Activated B cell treated with CpG ODN at 0.5 μM for 24 hours (primary cell): Measurements from ENCODE around the gene ADAT3. TPM values are rescaled to one million over a fixed set of nuclear protein-coding genes. Genes with fewer than 3 reads are reported as not detected.

Experiments
- ATAC-seq: fragments of 200-7000 bp; cut with Tn5 transposase; one replicate; pipeline ENCODE4 v1.10.0; 2021; ENCODE audit warnings: low read depth, mild to moderate bottlenecking, moderate library complexity
- CTCF ChIA-PET: fragments of 350-600 bp; sonication (Branson Sonifier 250); formaldehyde crosslinking; loops from one replicate; lab custom pipeline; 2021; ENCODE audit warnings: antibody characterized with exemption; lab: Charles Lee
- POLR2A ChIA-PET: fragments of 350-600 bp; sonication (Branson Sonifier 250); formaldehyde crosslinking; loops from one replicate; lab custom pipeline; 2021; ENCODE audit warnings: antibody characterized with exemption; lab: Charles Lee
- DNase-seq: peaks from one replicate; pipeline ENCODE4 v3.0.0; 2022
- H3K27ac Mint-ChIP-seq: one replicate; pipeline ENCODE4 v1.8.0; 2020; ENCODE audit warnings: mixed read lengths
- H3K27me3 Mint-ChIP-seq: one replicate; pipeline ENCODE4 v1.8.0; 2021; ENCODE audit warnings: mixed read lengths
- H3K36me3 Mint-ChIP-seq: one replicate; pipeline ENCODE4 v1.8.0; 2021; ENCODE audit warnings: low read depth, mixed read lengths
- H3K4me1 Mint-ChIP-seq: one replicate; pipeline ENCODE4 v1.8.0; 2021; ENCODE audit warnings: mixed read lengths
- H3K4me3 Mint-ChIP-seq: one replicate; pipeline ENCODE4 v1.8.0; 2020; ENCODE audit warnings: mild to moderate bottlenecking, mixed read lengths
- H3K9me3 Mint-ChIP-seq: one replicate; pipeline ENCODE4 v1.8.0; 2020; ENCODE audit warnings: mixed read lengths
- intact Hi-C: fragments of 100-400 bp; cut with micrococcal nuclease; formaldehyde crosslinking; loops from one replicate; pipeline ENCODE4 v1.15.1; 2024
- total RNA-seq: library from RNA; stranded (reverse); gene quantifications from 2 replicates; pipeline ENCODE4 v1.2.3, GENCODE V29; 2022
- TF ChIP-seq, protein P1 (sequence below): fragments of 200-600 bp; IDR thresholded peaks from one replicate; pipeline ENCODE4 v1.8.0; 2022; ENCODE audit warnings: antibody characterized with exemption, mild to moderate bottlenecking

The ADAT3 gene
- total RNA-seq, 1 donor from 2014 or later: 14.1 TPM

DNA sequence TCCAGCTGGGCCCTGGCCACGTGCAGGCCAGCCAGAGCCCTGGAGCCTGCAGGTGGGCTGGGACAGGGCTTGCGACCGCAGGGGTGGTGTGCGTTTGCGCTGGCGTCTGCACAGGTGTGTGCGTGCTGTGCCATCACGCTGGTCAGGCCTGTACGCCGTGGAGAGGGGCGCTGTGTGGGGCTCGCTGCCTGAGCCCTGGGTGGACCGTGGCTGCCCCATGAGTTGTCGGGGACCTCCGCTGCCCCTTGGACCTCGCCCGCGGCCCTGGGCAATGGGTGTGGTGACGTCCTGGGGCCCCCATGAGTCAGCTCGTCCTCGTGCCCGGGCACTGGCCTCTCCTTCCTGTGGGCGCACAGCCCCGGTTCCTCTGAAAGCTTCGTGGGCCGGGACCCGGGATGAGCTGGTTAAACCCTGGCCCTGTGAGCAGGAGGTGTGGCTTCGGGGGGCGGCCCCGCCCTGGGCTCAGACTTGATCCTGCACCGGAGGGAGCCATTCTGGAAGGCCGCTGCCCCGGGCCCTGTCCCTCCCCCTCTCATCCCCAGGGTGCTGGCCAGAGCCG is 42.5 kb downstream of the ADAT3 start:
- intact Hi-C loops: no loop called here
- POLR2A ChIA-PET: interaction anchor here (0.7 kb wide), 1 partner anchor 18 kb away, joined by 3 read pairs; no protein-coding TSS in a partner anchor
- ATAC-seq (no peak), DNase-seq (no peak)
- CTCF ChIA-PET: no interaction called here
- no peak overlapping the region for H3K4me3 Mint-ChIP-seq
- TF ChIP-seq, protein P1, sequence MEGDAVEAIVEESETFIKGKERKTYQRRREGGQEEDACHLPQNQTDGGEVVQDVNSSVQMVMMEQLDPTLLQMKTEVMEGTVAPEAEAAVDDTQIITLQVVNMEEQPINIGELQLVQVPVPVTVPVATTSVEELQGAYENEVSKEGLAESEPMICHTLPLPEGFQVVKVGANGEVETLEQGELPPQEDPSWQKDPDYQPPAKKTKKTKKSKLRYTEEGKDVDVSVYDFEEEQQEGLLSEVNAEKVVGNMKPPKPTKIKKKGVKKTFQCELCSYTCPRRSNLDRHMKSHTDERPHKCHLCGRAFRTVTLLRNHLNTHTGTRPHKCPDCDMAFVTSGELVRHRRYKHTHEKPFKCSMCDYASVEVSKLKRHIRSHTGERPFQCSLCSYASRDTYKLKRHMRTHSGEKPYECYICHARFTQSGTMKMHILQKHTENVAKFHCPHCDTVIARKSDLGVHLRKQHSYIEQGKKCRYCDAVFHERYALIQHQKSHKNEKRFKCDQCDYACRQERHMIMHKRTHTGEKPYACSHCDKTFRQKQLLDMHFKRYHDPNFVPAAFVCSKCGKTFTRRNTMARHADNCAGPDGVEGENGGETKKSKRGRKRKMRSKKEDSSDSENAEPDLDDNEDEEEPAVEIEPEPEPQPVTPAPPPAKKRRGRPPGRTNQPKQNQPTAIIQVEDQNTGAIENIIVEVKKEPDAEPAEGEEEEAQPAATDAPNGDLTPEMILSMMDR: no peak
- no peak overlapping the region for H3K27ac Mint-ChIP-seq
- no peaks in the 10 kb centered on the region for H3K9me3 Mint-ChIP-seq
- H3K4me1 Mint-ChIP-seq: peaks cover 56% of the 10 kb centered on the region
- H3K27me3 Mint-ChIP-seq: no peaks in the 10 kb centered on the region
- peaks cover 21% of the 10 kb centered on the region for H3K36me3 Mint-ChIP-seq

DNA sequence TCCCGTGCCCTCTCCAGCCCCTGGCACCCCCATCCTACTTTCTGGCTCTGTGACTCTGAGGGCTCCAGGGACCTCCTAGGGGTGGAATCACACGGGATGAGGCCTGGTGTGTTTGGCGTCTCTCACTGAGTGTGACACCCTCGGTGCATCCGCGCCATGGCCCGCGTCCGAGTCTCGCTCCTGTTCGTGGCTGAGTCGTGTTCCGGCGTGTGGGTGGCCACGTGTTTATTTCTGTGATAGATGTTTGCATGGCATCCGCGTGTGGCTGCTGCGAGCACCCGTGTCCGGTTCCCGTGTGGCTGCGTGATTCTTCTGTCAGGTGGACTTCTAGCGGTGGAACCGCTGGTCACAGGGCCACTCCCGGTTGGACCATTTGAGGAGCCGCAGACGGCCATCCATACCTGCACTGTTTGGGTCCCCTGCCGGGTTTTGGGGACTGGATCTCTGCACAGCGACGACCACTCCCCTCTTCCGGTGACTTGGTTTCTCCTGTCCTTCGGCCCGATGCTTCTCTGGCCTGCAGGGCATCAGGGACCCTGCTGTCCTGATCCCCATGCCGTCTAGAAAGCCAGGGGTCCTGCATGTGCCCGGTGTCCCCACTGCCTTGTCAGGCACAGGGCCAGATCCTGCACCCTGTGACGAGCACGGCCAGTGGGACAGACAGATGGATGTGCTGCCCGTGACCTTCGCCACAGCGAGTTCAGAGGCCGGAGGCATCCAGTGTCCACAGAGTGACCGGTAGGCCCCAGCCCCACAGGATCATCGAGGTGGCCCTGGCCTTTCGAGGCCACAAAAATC is 44.3 kb downstream of the ADAT3 start:
- TF ChIP-seq, protein P1: no peak
- Mint-ChIP-seq H3K36me3 (peaks cover 29% of the 10 kb centered on the region), H3K4me3 (no peak overlapping the region), H3K4me1 (peaks cover 39% of the 10 kb centered on the region), H3K27me3 (no peaks in the 10 kb centered on the region), H3K27ac (no peak overlapping the region), H3K9me3 (no peaks in the 10 kb centered on the region)
- intact Hi-C loops: no loop called here
- ChIA-PET POLR2A (no interaction called here), CTCF (no interaction called here)
- no peak for ATAC-seq
- DNase-seq: no peak

DNA sequence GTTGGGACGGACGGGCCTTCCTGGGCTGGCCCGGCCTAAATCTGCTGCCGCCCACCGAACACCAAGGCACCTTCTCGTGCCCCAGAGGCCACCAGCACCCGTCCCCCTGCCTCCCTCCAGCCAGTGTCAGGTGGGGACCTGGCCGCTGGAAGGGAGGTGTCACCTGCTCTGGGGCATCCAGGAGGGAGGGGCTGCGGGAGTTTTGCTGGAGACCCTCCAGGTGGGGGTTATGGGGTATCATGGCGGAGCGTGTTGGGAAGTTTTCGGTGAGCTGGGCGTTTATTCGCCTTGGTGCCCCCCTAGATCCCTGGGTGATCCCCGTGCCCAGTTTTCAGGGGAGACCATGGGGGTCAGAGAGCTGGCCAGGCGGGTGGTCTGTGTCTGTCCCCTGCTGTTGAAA is 45.4 kb downstream of the ADAT3 start:
- Mint-ChIP-seq H3K4me1 (peaks cover 34% of the 10 kb centered on the region), H3K27me3 (no peaks in the 10 kb centered on the region), H3K36me3 (peaks cover 29% of the 10 kb centered on the region), H3K27ac (no peak overlapping the region), H3K4me3 (no peak overlapping the region), H3K9me3 (no peaks in the 10 kb centered on the region)
- no peak for DNase-seq
- CTCF ChIA-PET: interaction anchor here (1.3 to 1.5 kb wide), 2 partner anchors 20 to 53 kb away, joined by 3 read pairs; no protein-coding TSS in a partner anchor
- TF ChIP-seq, protein P1: no peak
- no peak for ATAC-seq
- intact Hi-C loops: no loop called here
- POLR2A ChIA-PET: no interaction called here

GRCh38 chr19:1952635-1953034 is 47.4 kb downstream of the ADAT3 start:
- DNase-seq (no peak), ATAC-seq (no peak)
- Mint-ChIP-seq H3K27me3 (no peaks in the 10 kb centered on the region), H3K4me1 (peaks cover 25% of the 10 kb centered on the region), H3K36me3 (peaks cover 33% of the 10 kb centered on the region), H3K9me3 (no peaks in the 10 kb centered on the region), H3K27ac (no peak overlapping the region), H3K4me3 (no peak overlapping the region)
- intact Hi-C loops: no loop called here
- CTCF ChIA-PET: no interaction called here
- POLR2A ChIA-PET: interaction anchor here (0.5 kb wide), 1 partner anchor 87 kb away, joined by 4 read pairs; no protein-coding TSS in a partner anchor
- TF ChIP-seq, protein P1: no peak

GRCh38 chr19:1953037-1953436 is 47.8 kb downstream of the ADAT3 start:
- peaks cover 33% of the 10 kb centered on the region for H3K36me3 Mint-ChIP-seq
- POLR2A ChIA-PET: no interaction called here

More at GRCh38 chr19:1953037-1953436, 47.8 kb downstream of the ADAT3 start:
- intact Hi-C loops: no loop called here
- DNase-seq (no peak), ATAC-seq (no peak)
- no peaks in the 10 kb centered on the region for H3K9me3 Mint-ChIP-seq
- H3K4me3 Mint-ChIP-seq: no peak overlapping the region
- TF ChIP-seq, protein P1: no peak
- H3K4me1 Mint-ChIP-seq: peaks cover 25% of the 10 kb centered on the region
- H3K27ac Mint-ChIP-seq: no peak overlapping the region
- CTCF ChIA-PET: no interaction called here
- H3K27me3 Mint-ChIP-seq: no peaks in the 10 kb centered on the region
